ENCODE measurements around the gene EIF3L.

DNA sequence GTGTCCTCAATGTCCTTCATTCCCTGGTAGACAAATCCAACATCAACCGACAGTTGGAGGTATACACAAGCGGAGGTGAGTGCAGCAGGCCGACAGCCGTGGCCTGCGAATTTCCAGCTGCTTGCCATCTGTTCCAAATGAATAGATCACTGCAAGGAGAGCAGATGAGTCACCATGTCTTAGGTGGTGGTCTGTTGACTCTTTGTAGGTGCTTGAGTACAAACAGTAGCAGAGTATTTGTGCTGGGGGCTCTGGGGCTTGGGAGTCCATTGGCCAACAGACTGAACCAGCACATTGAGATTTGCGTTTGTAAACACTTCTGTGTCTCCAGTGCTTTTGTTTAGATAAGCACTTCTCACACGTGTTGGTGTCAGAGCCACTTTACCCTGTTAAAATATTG is 21.1 kb downstream of the EIF3L start:
- TF ChIP-seq, protein P1, sequence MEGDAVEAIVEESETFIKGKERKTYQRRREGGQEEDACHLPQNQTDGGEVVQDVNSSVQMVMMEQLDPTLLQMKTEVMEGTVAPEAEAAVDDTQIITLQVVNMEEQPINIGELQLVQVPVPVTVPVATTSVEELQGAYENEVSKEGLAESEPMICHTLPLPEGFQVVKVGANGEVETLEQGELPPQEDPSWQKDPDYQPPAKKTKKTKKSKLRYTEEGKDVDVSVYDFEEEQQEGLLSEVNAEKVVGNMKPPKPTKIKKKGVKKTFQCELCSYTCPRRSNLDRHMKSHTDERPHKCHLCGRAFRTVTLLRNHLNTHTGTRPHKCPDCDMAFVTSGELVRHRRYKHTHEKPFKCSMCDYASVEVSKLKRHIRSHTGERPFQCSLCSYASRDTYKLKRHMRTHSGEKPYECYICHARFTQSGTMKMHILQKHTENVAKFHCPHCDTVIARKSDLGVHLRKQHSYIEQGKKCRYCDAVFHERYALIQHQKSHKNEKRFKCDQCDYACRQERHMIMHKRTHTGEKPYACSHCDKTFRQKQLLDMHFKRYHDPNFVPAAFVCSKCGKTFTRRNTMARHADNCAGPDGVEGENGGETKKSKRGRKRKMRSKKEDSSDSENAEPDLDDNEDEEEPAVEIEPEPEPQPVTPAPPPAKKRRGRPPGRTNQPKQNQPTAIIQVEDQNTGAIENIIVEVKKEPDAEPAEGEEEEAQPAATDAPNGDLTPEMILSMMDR (conservative IDR thresholded peaks at IDR 0.05), result no peak
- no peak for TF ChIP-seq EZH2 (IDR thresholded peaks at IDR 0.05; ENCODE audit: low read depth)

Measured in PC-9 (cell line).